ENCODE results near the gene CLIP4. TPM values are rescaled to one million over a fixed set of nuclear protein-coding genes. Genes with fewer than 3 reads are reported as not detected.

CLIP4 gene
- total and polyA plus RNA-seq, 10 of the 15 experiments (the other 5 are each of a cell fraction or from before 2014, with no cell fraction given) = 5.5 to 34.9 (median 16.8) TPM

- H3K4me3 ChIP-seq = no peak overlapping the region
- no peaks in the 10 kb centered on the region for H4K20me1 ChIP-seq (ENCODE audit: control insufficient read depth, insufficient read depth)
- RAD21 ChIA-PET (ENCODE audit: unreplicated experiment) = interaction anchor here (1.0 to 1.7 kb wide), 2 partner anchors 10 to 12 kb away, joined by 3 to 9 read pairs; no protein-coding TSS in a partner anchor
- H3K9ac ChIP-seq (ENCODE audit: control insufficient read depth, insufficient read depth, low read length) = no peak overlapping the region
- H3K4me1 ChIP-seq (ENCODE audit: control insufficient read depth, insufficient read depth, low read length) = peaks cover 28% of the 10 kb centered on the region
- CTCF ChIA-PET = interaction anchor here (0.8 to 1.4 kb wide), 3 partner anchors 24 to 33 kb away, joined by 3 to 6 read pairs (median 3); no protein-coding TSS in a partner anchor
- SMC1A ChIA-PET (ENCODE audit: uncharacterized antibody, unreplicated experiment) = interaction anchor here (1.1 to 6.2 kb wide), 8 partner anchors 9 to 29 kb away, joined by 3 to 38 read pairs (median 5); no protein-coding TSS in a partner anchor
- no peak for DNase-seq (ENCODE audit: low read depth, low spot score)
- no peak for ATAC-seq
- no peak overlapping the region for H3K4me2 ChIP-seq (ENCODE audit: control insufficient read depth, insufficient read depth)
- no peaks in the 10 kb centered on the region for H3K36me3 ChIP-seq (ENCODE audit: control insufficient read depth in 2 of 2, insufficient read depth in 2 of 2, low read length in 1 of 2)
- H3K79me2 ChIP-seq (ENCODE audit: control insufficient read depth, insufficient read depth, low read length) = no peaks in the 10 kb centered on the region
- intact Hi-C loops (cut with micrococcal nuclease; ENCODE audit: unreplicated experiment) = no loop called here
- no peak overlapping the region for H3K27ac ChIP-seq (ENCODE audit: control insufficient read depth, insufficient read depth)
- H3K27me3 ChIP-seq (replicated peaks in 1 of 2; ENCODE audit: control insufficient read depth in 2 of 2, insufficient read depth in 2 of 2, low read length in 1 of 2) = no peaks in the 10 kb centered on the region
- in situ Hi-C loops (cut with MboI) = no loop called here
- H2AFZ ChIP-seq (ENCODE audit: control insufficient read depth, low read depth, low read length) = no peak overlapping the region
- BruUV-seq (replicated peaks) = no TSS peak
- no peak for FAIRE-seq
- no peak for TF ChIP-seq SMAD5 (IDR thresholded peaks at IDR 0.05; ENCODE audit: low read depth)
- TF ChIP-seq RELA (IDR thresholded peaks at IDR 0.05; ENCODE audit: borderline replicate concordance, partially characterized antibody) = no peak
- no peak for TF ChIP-seq CTCF (IDR thresholded peaks at IDR 0.05 in 2 of 3, conservative IDR thresholded peaks at IDR 0.05 in 1 of 3; ENCODE audit: control insufficient read depth in 2 of 3, extremely low read depth in 1 of 3, insufficient read depth in 1 of 3, low read depth in 3 of 3, low read length in 3 of 3)
- TF ChIP-seq YBX1 (IDR thresholded peaks at IDR 0.05) = no peak
- TF ChIP-seq POLR2A (IDR thresholded peaks at IDR 0.05; ENCODE audit: low read depth, low read length) = no peak
- no peak for TF ChIP-seq BMI1 (IDR thresholded peaks at IDR 0.05; ENCODE audit: borderline replicate concordance)
- no peak for TF ChIP-seq HSF1 (IDR thresholded peaks at IDR 0.05; ENCODE audit: low read depth, low read length)
- TF ChIP-seq E4F1 (IDR thresholded peaks at IDR 0.05; ENCODE audit: borderline replicate concordance, partially characterized antibody) = no peak
- no peak for TF ChIP-seq NKRF (conservative IDR thresholded peaks at IDR 0.05)
- TF ChIP-seq ELK1 (IDR thresholded peaks at IDR 0.05; ENCODE audit: low read depth, low read length) = no peak
- no peak for TF ChIP-seq MAX (IDR thresholded peaks at IDR 0.05; ENCODE audit: low read depth, low read length)
- WGBS (ENCODE audit: insufficient coverage, insufficient replicate concordance, low lambda C conversion rate, missing lambda C conversion rate) = 87% methylated on average over 3 of the region's 3 CpGs
- POLR2A ChIA-PET = interaction anchor here (0.8 to 1.1 kb wide), 3 partner anchors 10 to 72 kb away, joined by 3 to 4 read pairs (median 4); no protein-coding TSS in a partner anchor
- no peaks in the 10 kb centered on the region for H3K9me3 ChIP-seq (replicated peaks; ENCODE audit: control insufficient read depth, insufficient read depth, low read length)
These were observed 9.0 kb upstream of the CLIP4 start for GRCh38 chr2:29106256-29106655.

Measured in GM12878 (cell line).